Epithelial cell of esophagus (primary cell): ENCODE data around the gene C1orf56.

Source experiments
- DNase-seq: peaks from one replicate; pipeline ENCODE4 v3.0.0; 2010; ENCODE audit warnings: low read depth
- H3K4me3 ChIP-seq: 2 replicates; pipeline ENCODE4 v1.5.1; 2011; ENCODE audit warnings: mild to moderate bottlenecking, low read length, control low read depth
- TF ChIP-seq, protein P1 (sequence below): IDR thresholded peaks from 2 replicates; pipeline ENCODE4 v1.5.1; 2011; ENCODE audit warnings: low read depth, mild to moderate bottlenecking, low read length, control low read depth, inconsistent platforms; ENCODE audit not compliant: insufficient read depth; ENCODE audit errors: missing control alignments

The C1orf56 gene

DNA sequence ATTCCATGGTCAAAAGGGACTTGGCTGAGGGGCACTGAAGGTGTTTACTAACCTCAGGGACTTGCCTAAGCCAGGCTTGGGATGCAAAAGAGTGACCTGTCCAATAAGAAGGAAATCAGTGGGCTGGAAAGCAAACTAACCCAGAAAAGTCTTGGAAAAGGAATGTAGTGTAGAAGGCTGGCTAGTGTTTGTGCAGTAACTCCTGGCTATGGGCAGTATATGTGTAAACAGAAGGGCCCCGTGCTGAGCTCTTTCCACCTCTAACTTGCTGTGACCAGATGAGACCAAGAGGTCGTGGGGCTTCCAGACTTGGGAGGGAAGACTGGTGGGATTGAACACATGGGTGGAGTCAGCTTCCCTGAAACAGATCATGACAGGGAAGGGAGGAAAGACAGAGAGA, 44.9 kb upstream of the C1orf56 start:
- no peak for DNase-seq
- H3K4me3 ChIP-seq = no peak overlapping the region
- TF ChIP-seq, protein P1, sequence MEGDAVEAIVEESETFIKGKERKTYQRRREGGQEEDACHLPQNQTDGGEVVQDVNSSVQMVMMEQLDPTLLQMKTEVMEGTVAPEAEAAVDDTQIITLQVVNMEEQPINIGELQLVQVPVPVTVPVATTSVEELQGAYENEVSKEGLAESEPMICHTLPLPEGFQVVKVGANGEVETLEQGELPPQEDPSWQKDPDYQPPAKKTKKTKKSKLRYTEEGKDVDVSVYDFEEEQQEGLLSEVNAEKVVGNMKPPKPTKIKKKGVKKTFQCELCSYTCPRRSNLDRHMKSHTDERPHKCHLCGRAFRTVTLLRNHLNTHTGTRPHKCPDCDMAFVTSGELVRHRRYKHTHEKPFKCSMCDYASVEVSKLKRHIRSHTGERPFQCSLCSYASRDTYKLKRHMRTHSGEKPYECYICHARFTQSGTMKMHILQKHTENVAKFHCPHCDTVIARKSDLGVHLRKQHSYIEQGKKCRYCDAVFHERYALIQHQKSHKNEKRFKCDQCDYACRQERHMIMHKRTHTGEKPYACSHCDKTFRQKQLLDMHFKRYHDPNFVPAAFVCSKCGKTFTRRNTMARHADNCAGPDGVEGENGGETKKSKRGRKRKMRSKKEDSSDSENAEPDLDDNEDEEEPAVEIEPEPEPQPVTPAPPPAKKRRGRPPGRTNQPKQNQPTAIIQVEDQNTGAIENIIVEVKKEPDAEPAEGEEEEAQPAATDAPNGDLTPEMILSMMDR = no peak

DNA sequence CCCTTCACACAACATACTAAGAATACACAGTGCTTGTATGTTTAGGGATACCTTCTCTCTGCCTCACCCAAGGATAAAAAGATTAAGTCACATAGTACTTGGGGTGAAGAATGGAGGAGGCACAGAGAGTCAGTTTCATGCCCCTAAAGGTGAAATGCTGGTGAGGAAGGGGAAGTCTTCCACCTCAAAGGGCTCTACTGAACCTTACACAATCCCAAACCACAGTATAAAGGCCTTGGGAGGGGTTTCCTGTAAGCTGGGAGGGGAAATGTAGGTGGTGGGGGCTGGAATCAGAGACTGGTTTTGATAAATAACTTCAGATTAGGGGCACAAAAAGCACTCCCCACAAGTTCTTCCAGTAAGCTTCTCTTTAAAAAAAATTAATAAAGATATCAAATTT, 44.4 kb upstream of the C1orf56 start:
- TF ChIP-seq, protein P1 = no peak
- no peak for DNase-seq
- H3K4me3 ChIP-seq = no peak overlapping the region

DNA sequence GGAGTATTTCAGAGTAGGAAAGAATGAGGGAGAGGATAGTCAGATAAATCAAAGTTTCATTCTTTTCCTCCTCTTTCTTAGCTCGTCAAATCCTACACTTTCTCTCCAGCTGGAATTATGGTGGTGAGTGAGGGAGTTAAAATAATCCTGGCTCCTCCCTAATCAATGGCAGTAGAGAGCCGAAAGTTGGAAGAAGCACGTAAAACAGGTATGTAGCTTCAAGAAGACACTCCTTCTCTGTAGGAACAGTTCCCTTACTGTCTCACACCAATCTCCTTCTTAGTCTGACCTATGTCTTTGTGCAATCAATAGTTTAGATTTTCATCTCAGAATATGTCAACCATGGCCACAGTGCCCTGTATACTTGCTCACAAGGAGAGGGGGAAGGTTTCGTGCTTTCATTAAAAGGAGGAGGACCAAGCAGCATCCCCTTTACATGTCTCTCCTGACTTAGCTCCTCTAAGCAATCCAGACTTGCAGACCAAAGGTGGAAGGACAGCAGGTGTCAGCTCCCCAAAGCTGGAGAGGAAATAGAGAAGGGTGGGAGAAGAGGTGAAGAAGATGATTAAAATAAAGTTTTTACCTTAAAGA, 41.7 kb upstream of the C1orf56 start:
- no peak for DNase-seq
- peak overlapping the region; percentile 73 for H3K4me3 ChIP-seq
- TF ChIP-seq, protein P1 = no peak

DNA sequence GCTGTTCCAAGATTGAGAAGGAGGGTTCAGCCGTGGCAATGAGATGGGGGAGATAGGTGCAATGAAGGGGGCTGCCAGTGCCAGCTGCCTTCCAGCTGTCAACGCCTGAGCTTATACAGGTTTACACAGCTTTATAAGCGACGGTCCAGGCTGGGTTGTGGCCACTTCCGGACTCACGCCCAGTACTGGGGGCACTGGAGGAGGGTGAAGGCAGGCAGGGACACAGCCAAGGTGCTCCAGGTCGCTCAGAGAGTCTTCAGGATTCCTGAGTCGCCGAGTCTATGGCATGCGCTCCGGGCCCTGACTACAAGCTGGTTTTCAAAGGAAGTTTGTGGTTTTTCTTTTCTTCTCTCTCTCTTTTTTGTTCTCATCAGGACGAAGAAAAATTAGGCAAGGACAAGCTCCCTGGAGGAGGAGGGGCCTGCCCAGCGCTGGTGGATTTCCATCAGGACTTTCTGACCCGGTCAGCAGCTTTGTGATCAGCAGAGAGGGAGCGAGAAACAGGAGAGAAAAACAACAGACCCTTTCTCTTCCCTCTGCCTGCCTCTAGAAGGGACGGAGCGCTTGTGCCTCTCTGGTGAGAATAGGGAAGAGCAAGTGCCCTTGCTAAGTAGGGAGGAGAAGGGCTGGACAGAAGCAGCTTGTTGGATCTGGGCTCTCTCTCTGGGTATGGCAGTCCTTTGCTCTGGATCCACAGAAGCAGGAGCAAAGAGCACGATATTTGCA, 41.1 kb upstream of the C1orf56 start, which contains the start of gene MINDY1:
TSS of gene MINDY1 (minus strand) at position 576 of the 726 bp plus-strand sequence. CDS start 4,285 bp downstream, outside the sequence.
- peak within 1 kb of the TSS; percentile 73 for H3K4me3 ChIP-seq
- DNase-seq = peak; percentile 77
- TF ChIP-seq, protein P1 = peak; percentile 72

DNA sequence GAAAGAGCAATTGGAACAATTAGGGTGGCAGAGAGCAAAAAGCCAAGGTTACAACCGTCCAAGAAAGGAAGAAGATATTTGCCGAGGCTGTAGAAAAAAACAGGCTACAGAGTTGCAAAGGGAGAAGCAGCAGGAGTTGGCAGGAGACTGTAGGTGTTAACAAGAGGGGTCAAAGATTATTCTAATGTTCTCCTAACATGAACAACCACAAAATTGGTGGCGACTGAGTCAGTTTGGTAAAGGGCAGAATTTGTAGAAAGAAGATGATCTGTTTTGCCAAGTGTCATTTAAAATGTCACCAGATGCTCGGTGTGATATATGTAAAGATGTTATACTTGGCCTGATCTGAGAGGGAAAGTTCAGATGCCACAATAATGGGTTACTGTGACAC, 39.7 kb upstream of the C1orf56 start:
- TF ChIP-seq, protein P1 = no peak
- no peak for DNase-seq

DNA sequence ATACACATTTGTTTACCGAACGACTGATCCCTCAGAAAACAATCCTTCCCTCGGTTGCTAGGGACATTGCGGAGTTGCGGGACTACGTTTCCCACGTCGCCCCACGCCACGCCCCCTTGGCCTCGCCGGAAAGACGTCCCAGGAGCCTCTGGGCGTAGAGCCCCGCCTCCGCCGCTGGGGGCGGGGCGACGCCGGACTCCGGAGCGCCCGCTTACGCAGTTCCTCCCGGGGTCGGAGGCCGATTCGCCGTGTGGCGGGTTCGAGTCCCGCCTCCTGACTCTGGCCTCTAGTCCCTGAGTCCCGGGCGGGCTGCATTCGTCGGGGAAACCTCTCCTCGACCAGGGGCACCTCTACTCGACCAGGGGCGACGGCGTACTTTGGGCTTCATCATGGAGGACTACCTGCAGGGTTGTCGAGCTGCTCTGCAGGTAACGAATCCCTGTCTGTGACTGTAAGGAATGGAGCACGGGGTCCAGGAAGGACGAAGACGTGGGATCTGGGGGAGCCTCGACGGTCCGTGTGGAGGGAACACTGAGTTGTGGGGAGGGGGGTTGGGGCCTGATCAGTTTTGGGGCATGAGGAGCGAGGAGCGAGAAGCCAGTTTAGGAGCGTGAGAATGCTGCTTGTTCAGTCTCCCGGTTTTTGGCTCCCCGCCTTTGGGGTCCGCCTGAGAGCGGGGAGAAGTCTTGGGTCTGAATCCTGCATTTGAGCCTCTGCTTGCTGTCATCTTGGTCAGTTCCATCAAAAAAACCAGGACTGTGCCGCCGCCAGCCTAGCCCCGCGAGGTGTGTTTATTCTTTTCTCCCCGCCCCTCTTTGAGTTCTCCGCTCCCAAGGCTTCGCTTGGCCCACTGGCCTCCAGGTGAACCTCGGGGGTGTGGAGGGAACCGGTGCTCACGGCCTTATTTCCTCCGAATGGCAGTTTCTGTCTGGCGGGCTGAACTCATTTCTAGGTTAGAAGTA, 39.0 kb upstream of the C1orf56 start, which contains the start of gene PRUNE1:
TSS of gene PRUNE1 (plus strand) at position 206 of the 962 bp plus-strand sequence. CDS start at position 390, 184 bp downstream.
- TF ChIP-seq, protein P1 = no peak
- peak within 1 kb of the TSS; percentile 95 for H3K4me3 ChIP-seq
- peak; percentile 96 for DNase-seq

More for the DNA sequence above, 39.7 kb upstream of the C1orf56 start:
- H3K4me3 ChIP-seq = peak overlapping the region; percentile 95
